ENCODE results near the gene PGLYRP1. TPM values are rescaled to one million over a fixed set of nuclear protein-coding genes. Genes with fewer than 3 reads are reported as not detected.

Gene PGLYRP1
- total RNA-seq, 1 experiment from 2014 or later: not detected

GRCh38 chr19:45976178-45976577 lies 46.7 kb downstream of the PGLYRP1 start:
- Histone ChIP-seq H3T11ph (ENCODE audit: low read length) (no peak overlapping the region), H3K27me3 (ENCODE audit: insufficient read depth, low read length) (no peaks in the 10 kb centered on the region; the same call in 1 of the 2 replicates), H3K4me1 (ENCODE audit: insufficient read depth, low read length) (peaks cover 2% of the 10 kb centered on the region; the same call in 1 of the 2 replicates), H3K4ac (ENCODE audit: low read depth, low read length) (no peak overlapping the region), H3K4me2 (ENCODE audit: insufficient read depth, insufficient read length, low read length) (no peak overlapping the region), H2BK5ac (ENCODE audit: insufficient read length, low read length) (no peak overlapping the region), H2BK120ac (ENCODE audit: low read depth, low read length, poor library complexity, severe bottlenecking) (no peak overlapping the region), H3K18ac (ENCODE audit: insufficient read length, low read depth, low read length) (no peak overlapping the region), H2AK5ac (ENCODE audit: insufficient read length, low read length) (no peak overlapping the region), H3K27ac (ENCODE audit: insufficient read length, low read depth, low read length) (no peak overlapping the region), H2AFZ (ENCODE audit: low read length) (no peak overlapping the region), H3K14ac (ENCODE audit: insufficient read depth, low read length) (no peak overlapping the region), H4K8ac (replicated peaks; ENCODE audit: insufficient read length, low read depth, low read length) (no peak overlapping the region), H3K79me1 (ENCODE audit: insufficient read depth, low read depth, low read length, poor library complexity, severe bottlenecking) (no peaks in the 10 kb centered on the region), H3K23ac (ENCODE audit: insufficient read length, low read depth, low read length) (no peak overlapping the region), H2BK12ac (ENCODE audit: insufficient read length, low read depth, low read length) (no peak overlapping the region), H2BK15ac (ENCODE audit: low read depth, low read length) (no peak overlapping the region), H3K23me2 (ENCODE audit: insufficient read length, low read depth, low read length, poor library complexity, severe bottlenecking) (no peaks in the 10 kb centered on the region), H4K20me1 (ENCODE audit: control insufficient read depth, insufficient read depth, insufficient read length) (peaks cover 4% of the 10 kb centered on the region), H4K91ac (ENCODE audit: insufficient read length, low read depth, low read length) (no peak overlapping the region), H3K9me3 (ENCODE audit: control insufficient read depth, low read depth, low read length) (no peaks in the 10 kb centered on the region), H4K5ac (ENCODE audit: insufficient read length, low read depth, low read length) (no peak overlapping the region), H2BK20ac (ENCODE audit: low read depth, low read length, poor library complexity, severe bottlenecking) (no peak overlapping the region), H3K9ac (ENCODE audit: extremely low read depth, insufficient read length, low read length) (no peak overlapping the region), H3K79me2 (ENCODE audit: insufficient read depth, low read length) (no peaks in the 10 kb centered on the region), H3K56ac (ENCODE audit: insufficient read length, low read depth, low read length) (no peak overlapping the region)
- Mint-ChIP-seq H3K9me3 (no peaks in the 10 kb centered on the region), H3K4me1 (peaks cover 14 to 29% of the 10 kb centered on the region in 2 experiments), H3K36me3 (ENCODE audit: insufficient read depth in 1 of 3, low read depth in 3 of 3) (no peaks in the 10 kb centered on the region), H3K27me3 (ENCODE audit: low read depth) (peaks cover 56% of the 10 kb centered on the region), H3K4me3 (no peak overlapping the region; a peak in 2 of 5 replicates), H3K27ac (no peak overlapping the region)
- DNase-seq: no peak
- no peak for TF ChIP-seq CTCF (conservative IDR thresholded peaks at IDR 0.05)
- WGBS (ENCODE audit: extremely low coverage, insufficient read length, low lambda C conversion rate): no CpG with 5 or more reads among the region's 14 CpGs
